Activated T-helper 1 cell treated with Interleukin-2 at 50 U/mL for 16 hours (primary cell): ENCODE measurements around the gene CHKB.
A peak's percentile ranks its signal among the peaks of the same experiment; 100 is the strongest.
"Not testable (repeated sequence)": the region's sequence is repeated elsewhere in the genome, so short reads cannot be mapped to it uniquely, and the experiment has no call there.

Source experiments
- DNase-seq: peaks from one replicate; pipeline ENCODE4 v3.0.0-alpha.2; 2020; ENCODE audit warnings: low read depth

CHKB gene, protein sequence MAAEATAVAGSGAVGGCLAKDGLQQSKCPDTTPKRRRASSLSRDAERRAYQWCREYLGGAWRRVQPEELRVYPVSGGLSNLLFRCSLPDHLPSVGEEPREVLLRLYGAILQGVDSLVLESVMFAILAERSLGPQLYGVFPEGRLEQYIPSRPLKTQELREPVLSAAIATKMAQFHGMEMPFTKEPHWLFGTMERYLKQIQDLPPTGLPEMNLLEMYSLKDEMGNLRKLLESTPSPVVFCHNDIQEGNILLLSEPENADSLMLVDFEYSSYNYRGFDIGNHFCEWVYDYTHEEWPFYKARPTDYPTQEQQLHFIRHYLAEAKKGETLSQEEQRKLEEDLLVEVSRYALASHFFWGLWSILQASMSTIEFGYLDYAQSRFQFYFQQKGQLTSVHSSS

DNA sequence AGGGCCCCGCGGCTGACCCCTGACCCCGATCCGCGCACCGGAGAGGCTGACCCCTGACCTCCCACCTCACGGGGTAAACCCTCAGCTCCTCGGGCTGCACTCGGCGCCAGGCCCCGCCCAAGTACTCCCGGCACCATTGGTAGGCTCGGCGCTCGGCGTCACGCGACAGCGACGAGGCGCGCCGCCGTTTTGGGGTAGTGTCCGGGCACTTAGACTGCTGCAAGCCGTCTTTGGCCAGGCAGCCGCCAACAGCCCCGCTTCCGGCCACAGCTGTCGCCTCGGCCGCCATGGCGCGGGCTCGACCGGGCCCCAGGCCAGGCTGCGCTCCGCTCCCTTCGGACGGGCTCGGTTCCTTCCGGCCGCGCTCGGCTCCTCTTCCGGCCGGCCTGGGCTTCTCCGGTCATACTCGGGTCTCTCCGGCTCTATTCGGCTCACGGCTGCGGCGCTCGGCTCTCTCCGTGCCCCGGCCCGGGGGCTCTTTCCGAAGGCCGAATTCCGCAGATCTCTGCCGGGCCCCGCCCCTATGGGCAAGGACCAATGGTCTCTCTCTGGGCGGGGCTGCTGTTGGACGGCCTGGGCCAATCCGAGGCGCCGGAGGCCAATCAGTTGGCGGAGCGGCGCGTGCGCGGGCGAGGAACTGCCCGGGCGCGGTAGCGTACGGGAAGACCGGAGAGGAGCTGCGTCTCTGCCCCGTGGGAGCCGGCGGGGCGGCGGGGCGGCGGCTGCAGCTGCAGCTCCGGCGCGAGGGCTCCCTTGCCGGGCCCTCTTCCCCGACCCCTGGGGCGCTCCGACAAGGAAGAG lies at the start of gene CHKB:
Gene CHKB, minus strand, starts transcription at position 357 of the 801 bp plus-strand sequence. Its CDS starts 68 bp downstream, at position 289.
- peak; percentile 97 for DNase-seq

DNA sequence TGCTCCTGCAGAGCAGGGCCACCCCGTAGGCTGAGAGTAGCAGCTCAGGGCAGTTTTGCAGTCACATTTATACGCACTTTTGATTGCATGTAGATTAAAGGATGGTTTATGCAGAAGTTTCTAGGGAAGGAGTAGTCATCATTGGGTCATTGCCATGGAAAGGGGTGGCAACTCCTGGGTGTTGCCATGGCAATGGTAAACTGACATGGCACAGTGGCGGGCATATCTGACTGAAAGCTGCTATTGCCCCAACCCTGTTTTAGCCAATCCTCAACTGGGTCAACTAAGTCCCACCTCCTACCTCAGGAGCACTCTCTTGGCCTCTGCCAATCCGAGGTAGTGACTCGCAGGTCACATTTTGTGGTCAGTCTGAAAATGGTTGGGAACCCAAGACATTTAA lies 47.7 kb upstream of the CHKB start:
- no peak for DNase-seq

DNA sequence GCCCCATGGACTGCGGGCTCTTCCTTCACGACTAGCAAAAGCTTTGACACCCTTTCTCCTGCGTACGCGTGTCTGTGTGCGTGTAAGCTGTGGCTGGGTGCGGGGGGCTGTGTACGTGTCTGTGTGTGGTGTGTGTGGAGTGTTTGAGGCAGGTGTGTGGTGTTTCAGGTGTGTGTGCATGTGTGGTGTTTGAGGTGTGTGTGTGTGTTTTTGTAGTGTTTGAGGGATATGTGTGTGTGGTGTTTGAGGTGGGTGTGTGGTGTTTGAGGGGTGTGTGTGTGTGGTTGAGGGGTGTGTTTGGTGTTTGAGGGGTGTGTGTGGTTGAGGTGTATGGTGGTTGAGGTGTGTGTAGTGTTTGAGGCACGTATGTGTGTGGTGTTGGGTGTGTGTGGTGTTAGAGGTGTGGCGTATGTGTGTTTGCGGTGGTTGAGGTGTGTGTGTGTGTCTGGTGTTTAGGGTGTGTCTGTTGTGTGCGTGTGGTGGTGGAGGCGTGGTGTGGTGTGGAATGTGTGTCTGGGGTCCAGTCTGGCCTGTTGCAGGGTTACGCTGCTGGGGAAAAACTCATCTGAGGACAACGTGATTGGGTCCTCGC lies 46.0 kb upstream of the CHKB start:
- DNase-seq, result no peak

DNA sequence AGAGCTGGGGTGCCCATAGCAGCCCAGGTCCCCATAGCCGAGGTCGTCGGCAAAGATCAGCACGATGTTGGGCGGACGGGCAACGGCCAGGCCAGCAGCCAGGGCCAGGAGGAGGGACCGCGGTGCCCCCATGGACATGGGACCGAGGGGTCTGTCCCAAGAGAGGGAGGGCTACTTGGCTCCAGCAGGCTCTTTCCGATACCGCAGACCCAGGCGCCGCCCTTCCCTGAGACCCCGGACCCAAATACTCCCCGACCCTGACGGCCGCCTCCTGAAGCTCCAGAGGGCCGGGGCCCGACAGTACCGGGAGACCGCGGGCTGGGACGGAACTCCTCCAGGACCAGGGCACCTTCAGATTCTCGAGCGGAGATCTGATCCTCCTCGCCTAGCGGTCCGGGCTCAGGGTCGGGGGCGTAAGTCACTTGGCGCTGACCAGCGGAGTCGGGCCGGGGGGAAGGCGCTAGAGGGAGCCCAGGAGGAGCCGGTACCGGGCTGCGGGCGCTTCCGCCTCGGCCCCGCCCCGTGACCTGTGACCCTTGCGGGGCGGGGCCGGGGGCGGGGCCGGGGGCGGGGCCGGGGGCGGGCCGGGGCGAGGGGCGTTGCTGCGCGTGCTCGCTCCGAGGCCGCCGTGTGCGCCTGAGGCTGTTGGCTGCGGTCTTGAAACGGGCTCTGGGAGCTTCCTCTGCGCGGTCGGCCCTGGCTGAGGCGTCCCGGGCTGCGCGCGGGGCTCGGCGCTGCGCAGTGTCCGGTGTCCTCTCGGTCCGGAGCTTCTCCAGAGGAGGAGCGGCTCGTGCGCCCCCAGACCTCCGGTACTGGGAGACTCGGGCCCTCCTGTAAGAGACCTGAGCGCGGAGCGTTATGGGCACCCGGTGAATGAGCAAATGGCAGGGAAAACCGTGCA lies 45.2 kb upstream of the CHKB start, which contains the start of gene ARSA:
Gene ARSA, minus strand, starts transcription at position 511 of the 901 bp plus-strand sequence. Its CDS starts 373 bp downstream, at position 138.
- peak; percentile 64 for DNase-seq

DNA sequence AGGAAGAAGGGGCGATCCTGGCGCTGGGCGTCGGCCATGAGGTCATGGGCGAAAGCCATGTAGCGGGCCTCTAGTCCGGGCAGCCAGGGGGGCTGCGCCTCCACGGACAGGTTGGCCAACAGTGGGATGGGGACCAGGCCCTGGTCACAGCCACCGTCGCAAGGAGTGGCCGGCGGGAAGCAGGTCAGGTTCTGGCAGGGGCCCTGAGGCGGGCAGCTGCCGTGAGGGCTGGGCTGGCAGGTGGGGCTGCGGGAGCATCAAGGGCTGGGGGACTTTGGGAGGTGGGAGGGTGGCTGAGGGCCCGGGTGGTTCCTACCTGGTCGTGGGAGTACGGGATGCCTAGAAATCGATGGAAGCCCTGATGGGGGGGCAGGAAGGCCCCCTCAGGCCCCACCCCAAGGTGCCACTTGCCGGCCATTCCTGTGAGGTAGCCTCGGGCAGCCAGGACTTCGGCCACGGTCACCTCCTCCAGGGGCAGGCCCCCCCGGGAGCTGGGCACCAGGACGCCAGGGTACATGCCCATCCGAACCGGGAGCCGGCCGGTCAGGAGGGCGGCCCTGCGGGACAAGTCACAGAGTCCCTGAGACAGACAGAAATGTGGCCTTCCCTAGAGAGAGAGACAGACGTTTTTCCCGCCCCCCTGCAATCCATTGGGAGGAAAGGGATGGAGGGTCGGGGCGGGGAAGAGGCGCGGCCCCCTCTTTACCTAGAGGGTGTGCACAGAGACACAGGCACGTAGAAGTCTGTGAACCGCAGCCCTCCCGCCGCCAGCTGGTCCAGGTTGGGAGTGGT lies 44.4 kb upstream of the CHKB start:
- no peak for DNase-seq

DNA sequence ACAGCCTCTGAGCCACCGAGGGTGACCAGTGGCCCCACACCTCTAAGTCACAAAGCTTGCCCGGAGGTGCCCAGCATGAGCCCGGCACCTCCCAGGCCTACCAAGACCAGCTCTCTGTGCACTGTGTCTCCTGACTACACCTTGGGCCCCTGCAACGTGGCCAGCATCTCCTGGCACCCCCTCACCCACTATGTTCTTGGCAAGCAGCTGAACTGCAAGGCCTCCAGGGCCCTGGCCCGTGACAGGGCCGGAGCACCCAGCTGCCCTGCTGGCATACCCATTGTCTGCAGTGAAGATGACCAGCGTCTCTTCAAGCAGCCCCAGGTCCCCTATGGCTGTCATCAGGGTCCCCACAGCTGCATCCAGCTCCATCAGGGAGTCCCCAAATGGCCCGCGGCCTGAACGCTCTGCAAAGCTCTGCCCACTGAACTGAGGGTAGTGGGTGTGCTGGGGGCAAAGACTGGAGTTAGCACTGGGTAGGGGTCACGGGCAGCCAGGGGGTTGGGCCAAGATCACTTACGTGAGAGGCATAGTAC lies 43.7 kb upstream of the CHKB start:
- no peak for DNase-seq

DNA sequence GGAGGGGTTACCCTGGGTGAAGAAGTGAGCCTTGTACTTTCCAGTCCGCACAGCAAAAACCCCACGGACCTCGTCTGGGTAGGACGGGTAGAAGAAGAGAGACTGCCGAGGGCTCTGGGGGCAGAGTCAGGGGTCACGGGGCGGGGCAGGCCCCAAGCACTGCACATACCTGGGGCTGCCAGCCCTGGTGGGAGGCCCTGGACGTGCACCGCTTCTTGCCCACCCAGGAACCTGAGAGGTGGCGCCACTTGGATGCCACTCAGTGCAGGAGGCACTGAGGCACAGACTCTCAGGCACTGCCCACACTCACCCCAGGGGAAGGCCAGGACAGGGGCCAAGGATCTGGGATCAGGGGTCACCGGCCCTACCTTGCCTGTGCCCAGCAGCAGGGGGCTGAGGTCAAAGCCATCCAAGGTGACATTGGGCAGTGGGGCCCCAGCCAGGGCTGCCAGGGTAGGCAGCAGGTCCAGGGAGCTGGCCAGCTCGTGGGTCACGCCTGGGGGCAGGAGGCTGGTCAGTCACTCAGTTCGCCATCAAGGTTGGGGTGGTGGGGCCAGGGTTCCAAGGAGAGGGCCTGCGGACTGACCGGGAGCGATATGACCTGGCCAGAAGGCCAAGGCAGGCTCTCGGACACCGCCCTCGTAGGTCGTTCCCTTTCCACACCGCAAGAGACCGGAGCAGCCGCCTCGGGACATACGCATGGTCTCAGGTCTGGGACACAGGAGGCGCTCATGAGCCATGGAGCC lies 43.1 kb upstream of the CHKB start:
- no peak for DNase-seq

DNA sequence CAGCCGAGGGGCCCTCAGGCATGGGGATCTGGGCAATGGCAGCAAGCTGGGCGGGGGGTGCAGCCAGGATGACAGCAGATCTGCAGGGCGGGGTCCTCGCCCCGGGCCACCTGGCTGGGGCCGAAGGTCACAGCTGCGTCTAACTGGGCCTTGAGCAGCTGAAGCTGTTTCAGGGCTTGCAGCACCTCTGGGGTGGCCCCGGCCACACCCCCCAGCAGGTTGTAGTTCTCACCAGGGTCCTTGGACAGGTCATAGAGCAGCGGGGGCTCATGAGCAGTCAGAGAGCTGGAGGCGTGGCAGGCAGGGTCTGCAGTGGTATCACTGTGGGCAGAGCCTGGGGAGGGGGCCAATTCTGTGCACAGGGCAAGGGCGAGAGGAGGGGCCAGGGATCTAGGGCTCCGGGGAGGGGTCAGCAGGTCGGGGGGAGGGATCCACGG lies 42.5 kb upstream of the CHKB start:
- no peak for DNase-seq

DNA sequence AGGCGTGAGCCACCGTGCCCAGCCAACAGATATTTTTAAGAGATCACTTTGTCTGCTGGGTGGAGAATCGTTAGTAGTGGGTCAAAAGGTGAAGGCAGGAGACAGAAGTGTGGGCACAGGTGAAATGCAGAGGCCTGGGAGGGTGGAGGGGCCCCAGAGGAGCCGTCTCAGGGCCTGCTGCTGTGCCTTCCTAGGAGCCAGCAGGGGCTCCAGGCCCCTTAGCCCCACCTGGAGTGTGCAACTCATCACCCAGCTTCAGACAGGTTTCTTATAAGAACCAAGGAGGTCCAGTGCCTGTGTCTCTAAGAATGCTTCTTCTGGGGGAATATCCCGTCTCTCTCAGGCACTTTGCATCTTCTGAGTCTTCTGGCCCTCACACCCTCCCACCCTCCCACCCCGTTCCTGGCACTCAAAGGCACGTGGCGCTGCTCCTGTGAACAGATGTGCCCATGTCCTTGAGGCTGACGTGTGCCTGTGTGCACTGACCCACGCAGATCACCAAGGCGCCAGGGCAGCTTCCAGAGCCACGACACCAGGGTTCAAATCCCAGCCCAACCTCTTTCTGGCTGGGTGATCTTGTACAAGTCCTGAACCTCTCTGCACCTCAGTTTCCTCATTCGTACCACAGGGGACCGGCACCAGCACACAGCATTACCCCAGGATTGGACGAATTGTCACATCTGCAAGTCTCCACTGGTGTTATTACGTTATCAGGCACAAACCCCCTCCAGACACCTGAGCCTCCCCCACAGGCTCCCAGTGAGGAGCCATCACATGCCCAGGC lies 41.9 kb upstream of the CHKB start:
- DNase-seq, result no peak

DNA sequence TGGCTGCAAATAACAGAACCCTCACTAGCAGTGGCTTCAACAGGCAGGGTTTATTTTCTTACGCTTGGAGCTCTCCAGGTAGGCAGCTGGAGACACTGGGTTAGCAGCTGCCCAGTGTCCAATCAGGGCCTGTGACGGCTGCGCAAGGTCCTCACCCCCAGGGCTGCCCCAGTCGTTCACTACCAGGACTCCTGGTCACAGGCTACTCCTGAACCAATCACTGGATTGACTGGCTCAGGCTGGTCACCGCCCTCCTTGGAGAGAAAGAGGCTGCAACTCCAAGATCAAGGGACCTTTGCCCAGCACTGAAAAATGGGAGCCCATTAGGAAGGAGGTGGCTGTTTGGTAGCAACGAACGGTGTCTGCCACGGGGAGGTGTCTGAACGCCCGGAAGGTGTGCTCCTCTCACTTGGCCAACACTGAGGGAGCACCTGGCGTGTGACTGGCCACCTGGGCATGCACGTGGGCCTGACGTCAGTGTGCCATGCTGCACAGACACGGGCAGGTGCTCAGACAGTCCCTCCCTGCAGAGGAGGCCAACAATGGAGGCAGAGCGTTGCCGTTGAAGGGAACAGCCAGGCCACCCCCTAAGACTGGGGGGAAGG lies 40.2 kb upstream of the CHKB start:
- no peak for DNase-seq

DNA sequence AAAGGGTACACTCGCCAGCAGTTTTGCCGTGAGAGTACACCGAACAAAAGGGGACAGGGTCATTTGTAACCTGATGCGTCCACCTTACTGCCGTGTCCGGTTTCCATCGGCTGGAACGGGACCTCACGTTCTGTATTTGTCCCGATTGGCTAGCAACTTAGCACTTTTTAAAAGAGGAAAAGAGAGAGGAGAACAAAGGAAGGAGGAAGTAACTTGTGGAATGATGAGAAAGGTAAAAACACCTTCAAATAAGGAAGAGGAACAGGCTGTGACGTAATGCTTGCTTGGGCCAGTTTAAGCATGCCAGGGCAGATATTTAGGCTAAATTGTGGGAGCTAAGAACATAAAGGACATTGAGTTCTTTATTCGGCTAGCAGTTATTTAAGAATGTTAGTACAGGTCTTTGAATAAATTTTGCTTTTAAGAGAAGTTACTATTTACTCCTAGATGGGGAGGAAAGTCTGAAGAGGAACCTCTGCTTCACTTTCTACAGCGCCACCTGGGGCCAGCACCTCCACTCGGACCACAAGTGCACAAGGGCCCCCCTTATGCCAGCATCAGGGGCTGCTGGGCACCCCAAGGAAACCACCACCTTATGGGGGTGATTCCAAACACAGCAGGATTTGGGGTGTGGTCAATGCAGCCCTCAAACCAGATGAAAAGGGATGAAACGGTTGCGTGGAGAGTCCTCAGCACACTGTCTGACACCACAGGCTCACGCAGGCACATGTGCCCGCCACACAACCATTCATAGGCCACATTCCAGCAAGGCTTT lies 39.5 kb upstream of the CHKB start:
- no peak for DNase-seq

DNA sequence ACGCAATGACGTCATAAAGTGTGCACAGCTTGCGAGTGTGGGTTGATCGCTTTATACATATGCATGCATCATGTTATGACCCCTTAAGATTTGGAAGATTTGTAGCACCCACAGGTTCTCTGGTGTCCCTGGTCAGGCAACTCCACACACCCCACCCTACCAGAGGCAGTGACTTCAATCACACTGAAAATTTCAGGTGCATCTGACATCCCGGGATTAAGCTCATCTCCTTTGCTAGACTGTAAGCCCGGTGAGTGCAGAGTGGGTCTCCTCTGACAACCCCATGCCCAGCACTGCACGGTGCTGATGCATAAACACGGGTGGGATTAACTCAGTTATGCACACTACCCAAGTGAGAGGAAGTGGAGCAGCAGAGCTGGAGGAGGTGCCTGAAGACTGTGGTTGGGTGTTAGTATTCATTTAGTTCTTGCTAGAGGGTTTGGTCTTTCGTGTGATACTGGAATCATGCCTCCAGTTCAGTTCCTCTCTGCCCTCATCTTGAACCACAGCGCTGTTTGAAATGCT lies 38.8 kb upstream of the CHKB start:
- no peak for DNase-seq

DNA sequence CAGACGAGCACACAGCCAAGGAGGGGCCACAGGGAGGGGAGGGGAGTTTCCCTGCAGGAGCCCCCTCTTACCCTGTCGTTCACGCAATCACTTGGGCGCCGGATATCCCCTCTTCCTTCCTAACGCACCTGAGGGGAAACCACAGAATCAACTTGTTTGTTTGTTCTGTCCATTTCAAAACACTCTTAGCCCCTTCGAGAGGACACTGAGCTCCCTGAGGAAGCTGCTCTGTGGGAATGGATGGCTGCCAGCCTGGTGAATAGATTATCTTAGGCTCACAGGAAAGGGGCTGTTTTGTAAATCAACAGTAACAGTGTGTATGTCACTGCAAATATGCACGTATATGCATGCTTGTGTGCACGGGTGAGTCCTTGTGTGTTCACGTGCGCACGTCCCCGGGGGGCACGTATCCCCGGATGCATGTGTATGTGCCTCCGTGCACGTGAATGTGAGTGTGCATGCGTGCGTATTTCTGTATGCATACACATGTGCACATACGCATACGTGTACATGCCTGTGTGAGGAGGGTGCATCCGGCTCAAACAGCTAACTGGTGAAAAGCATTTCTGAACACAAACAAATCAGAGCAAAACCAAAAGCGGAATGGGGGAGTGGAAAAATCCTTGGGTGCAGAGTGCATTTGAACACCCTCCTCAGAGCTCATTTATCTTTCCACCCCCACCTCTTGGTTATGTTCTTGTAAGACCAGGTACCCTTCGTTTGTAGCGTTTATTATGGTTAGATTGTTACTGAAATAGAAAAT lies 38.1 kb upstream of the CHKB start:
- DNase-seq, result peak; percentile 75

DNA sequence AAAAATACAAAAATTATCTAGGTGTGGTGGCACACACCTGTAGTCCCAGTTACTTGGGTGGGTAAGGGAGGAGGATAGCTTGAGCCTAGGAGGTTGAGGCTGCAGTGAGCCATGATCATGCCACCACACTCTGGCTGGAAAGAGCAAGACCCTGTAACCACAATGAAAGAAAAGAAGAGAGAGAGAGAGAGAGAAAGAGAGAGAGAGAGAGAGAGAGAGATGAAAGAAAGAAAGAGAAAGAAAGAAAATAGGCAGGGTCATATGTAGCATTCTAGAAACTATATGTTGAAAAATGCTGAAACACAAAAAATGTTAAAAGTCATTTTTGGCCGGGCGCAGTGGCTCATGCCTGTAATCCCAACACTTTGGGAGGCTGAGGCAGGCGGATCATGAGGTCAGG lies 31.6 kb upstream of the CHKB start:
- DNase-seq, result not testable (repeated sequence)

DNA sequence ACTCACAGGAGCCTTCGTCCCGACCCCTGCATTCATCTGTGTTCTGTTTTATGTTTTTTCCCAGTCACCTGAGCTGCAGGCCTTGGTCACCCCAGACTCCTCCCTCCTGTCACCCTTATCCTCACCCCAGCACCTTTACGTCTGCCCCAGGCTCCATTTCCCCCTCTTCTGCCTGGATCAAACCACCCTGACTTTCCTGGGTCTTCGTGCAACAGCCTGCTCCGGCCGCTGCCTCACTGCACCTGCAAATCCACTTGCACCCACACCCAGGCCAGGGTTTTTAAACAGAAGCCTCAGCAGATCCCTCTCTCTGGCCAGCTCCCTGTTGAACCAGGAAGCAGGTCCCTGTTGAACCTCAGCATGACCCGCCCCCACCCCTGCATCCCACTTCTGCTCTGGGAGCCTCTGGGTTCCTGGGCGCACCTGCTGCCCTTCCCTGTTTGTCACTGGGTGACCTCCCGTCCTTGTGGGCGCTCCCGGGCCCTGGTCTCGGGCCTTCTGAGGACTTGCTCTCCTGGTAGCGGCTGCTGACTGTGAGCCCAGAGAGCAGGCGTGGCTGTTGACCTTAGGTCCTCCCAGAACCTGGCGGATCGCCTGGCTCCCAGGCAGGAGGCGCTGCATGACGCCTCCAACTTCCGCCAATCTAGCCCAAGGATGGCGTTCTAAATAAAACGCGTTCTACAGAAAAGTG lies 30.8 kb upstream of the CHKB start:
- DNase-seq, result no peak
